GM19328 (cell line): ENCODE measurements around the gene TAS2R30.
"Not testable (repeated sequence)": the region's sequence is repeated elsewhere in the genome, so short reads cannot be mapped to it uniquely, and the experiment has no call there.

Source experiments
- ATAC-seq: cut with Tn5 transposase; IDR thresholded peaks from one replicate; pipeline ENCODE4 v1.9.1; 2021; ENCODE audit warnings: mild to moderate bottlenecking, moderate library complexity; ENCODE audit not compliant: unreplicated experiment

TAS2R30 gene

GRCh38 chr12:11130382-11130781, 4.1 kb downstream of the TAS2R30 start:
- no peak for ATAC-seq

GRCh38 chr12:11114130-11114529, 20.3 kb downstream of the TAS2R30 start:
- not testable (repeated sequence) for ATAC-seq

- ATAC-seq: not testable (repeated sequence)
Measured at GRCh38 chr12:11111213-11111612, 23.2 kb downstream of the TAS2R30 start.

- ATAC-seq: no peak
Measured at GRCh38 chr12:11108862-11109261, 25.6 kb downstream of the TAS2R30 start.

- no peak for ATAC-seq
Measured at GRCh38 chr12:11107719-11108118, 26.7 kb downstream of the TAS2R30 start.

GRCh38 chr12:11106288-11106687, 28.2 kb downstream of the TAS2R30 start:
- no peak for ATAC-seq

- ATAC-seq: no peak
Measured at GRCh38 chr12:11105546-11105945, 28.9 kb downstream of the TAS2R30 start.

GRCh38 chr12:11094910-11095309, 39.5 kb downstream of the TAS2R30 start:
- not testable (repeated sequence) for ATAC-seq

- no peak for ATAC-seq
Measured at GRCh38 chr12:11092128-11092527, 42.3 kb downstream of the TAS2R30 start, which contains the start of gene TAS2R43. TSS of gene TAS2R43 (minus strand) at chr12:11092313. CDS start at chr12:11092229, 84 bp downstream.

- ATAC-seq: no peak
Measured at GRCh38 chr12:11089246-11089645, 45.2 kb downstream of the TAS2R30 start.

- no peak for ATAC-seq
Measured at GRCh38 chr12:11085419-11085818, 49.0 kb downstream of the TAS2R30 start.
